HepG2 (cell line): ENCODE results near the gene PLCB4. TPM values are rescaled to one million over a fixed set of nuclear protein-coding genes. Genes with fewer than 3 reads are reported as not detected.
A peak's percentile ranks its signal among the peaks of the same experiment; 100 is the strongest.

Experiments used
- ATAC-seq: fragments of 200-7000 bp; cut with Tn5 transposase; 3 replicates; pipeline ENCODE4 v1.9.1; 2020; ENCODE audit warnings: mild to moderate bottlenecking, moderate library complexity
- BruUV-seq: library from RNA; stranded (reverse); fragments of 400-500 nt; replicated peaks from 2 replicates; lab custom pipeline; 2021; lab: Mats Ljungman, UMichigan
- CTCF ChIA-PET: fragments of 300-600 bp; formaldehyde crosslinking; extraction: SDS; loops from one replicate; lab custom pipeline; 2021; ENCODE audit warnings: low total read pairs, inconsistent platforms, low intra/inter-chr PET ratio; lab: Yijun Ruan, JAX
- POLR2A ChIA-PET: fragments of 350-600 bp; sonication (Branson Sonifier 250); formaldehyde crosslinking; loops from one replicate; lab custom pipeline; 2020; ENCODE audit warnings: antibody characterized with exemption, inconsistent platforms; lab: Yijun Ruan, JAX
- DNase-seq: peaks from one replicate; pipeline ENCODE4 v3.0.0-alpha.2; 2015; ENCODE audit warnings: low spot score
- FAIRE-seq: peaks from 3 replicates; lab custom pipeline; 2011; peaks lifted over from hg19 to GRCh38; lab: Jason Lieb, UNC
- H2AFZ ChIP-seq: one replicate; pipeline ENCODE4 v1.6.1; 2011; ENCODE audit warnings: low read length, inconsistent platforms
- H3K27ac ChIP-seq: fragments of 300-600 bp; 3 replicates; pipeline ENCODE4 v1.8.0; 2011; ENCODE audit warnings: mixed run types, mild to moderate bottlenecking, mixed read lengths, low read length, inconsistent platforms; ENCODE audit not compliant: insufficient read depth; ENCODE audit errors: extremely low read length
- H3K27me3 ChIP-seq, 2 experiments: fragments of 200-600 bp in 1 of 2; 2 replicates in 1 of 2; 3 replicates in 1 of 2; pipeline versions ENCODE4 v1.6.0 to v1.8.0; 2011; ENCODE audit warnings: low read length in 2 of 2, mild to moderate bottlenecking in 2 of 2, moderate library complexity in 2 of 2, inconsistent platforms in 1 of 2; ENCODE audit not compliant: insufficient read depth in 2 of 2, control insufficient read depth in 1 of 2
- H3K36me3 ChIP-seq, 2 experiments: fragments of 200-600 bp in 1 of 2; replicated peaks in 1 of 2; 2 replicates in 1 of 2; 3 replicates in 1 of 2; pipeline versions ENCODE4 v1.5.1 to v1.8.0; 2011; ENCODE audit warnings: low read length in 2 of 2, inconsistent platforms in 1 of 2; ENCODE audit not compliant: insufficient read depth in 2 of 2, control insufficient read depth in 1 of 2
- H3K4me1 ChIP-seq: 2 replicates; pipeline ENCODE4 v1.5.1; 2012; ENCODE audit warnings: low read length, inconsistent platforms; ENCODE audit not compliant: insufficient read depth
- H3K4me2 ChIP-seq: 2 replicates; pipeline ENCODE4 v1.6.0; 2011; ENCODE audit warnings: low read depth, low read length, inconsistent platforms
- H3K4me3 ChIP-seq, 3 experiments: fragments of 200-600 bp in 1 of 3; sonication (generic), shearing (Covaris generic) in 1 of 3; replicated peaks in 1 of 3; 2 replicates each; pipeline ENCODE4 v1.5.1; 2011 to 2016; ENCODE audit warnings: low read length in 3 of 3, inconsistent platforms in 2 of 3, low read depth in 2 of 3, mild to moderate bottlenecking in 2 of 3, control low read depth in 1 of 3, mixed read lengths in 1 of 3; ENCODE audit not compliant: insufficient read depth in 1 of 3
- H3K79me2 ChIP-seq: one replicate; pipeline ENCODE4 v1.6.1; 2011; ENCODE audit warnings: low read length, inconsistent platforms; ENCODE audit not compliant: insufficient read depth
- H3K9ac ChIP-seq: 2 replicates; pipeline ENCODE4 v1.6.0; 2011; ENCODE audit warnings: mild to moderate bottlenecking, low read depth, low read length, inconsistent platforms; ENCODE audit not compliant: insufficient read depth
- H3K9me3 ChIP-seq: 2 replicates; pipeline ENCODE4 v1.5.1; 2012; ENCODE audit warnings: mild to moderate bottlenecking, low read length
- H4K20me1 ChIP-seq: 2 replicates; pipeline ENCODE4 v1.6.0; 2011; ENCODE audit warnings: inconsistent platforms, mild to moderate bottlenecking, low read length, moderate library complexity; ENCODE audit not compliant: insufficient read depth
- E2F1 ChIP-seq: sonication (generic); formaldehyde crosslinking; IDR thresholded peaks from 2 replicates; pipeline ENCODE4 v1.5.0; 2020; ENCODE audit warnings: missing genetic modification reagents
- FOSL2 ChIP-seq: sonication (generic); formaldehyde crosslinking; IDR thresholded peaks from 2 replicates; pipeline ENCODE4 v1.4.0; 2020; ENCODE audit warnings: missing genetic modification reagents
- FOXA3 ChIP-seq: IDR thresholded peaks from 2 replicates; pipeline ENCODE4 v1.6.1; 2016; ENCODE audit warnings: missing genetic modification reagents, missing compliant biosample characterization
- GZF1 ChIP-seq: sonication (generic); formaldehyde crosslinking; IDR thresholded peaks from 2 replicates; pipeline ENCODE4 v1.5.1; 2020; ENCODE audit warnings: mild to moderate bottlenecking, missing genetic modification reagents
- HCFC1 ChIP-seq: fragments of 150-350 bp; IDR thresholded peaks from 2 replicates; pipeline ENCODE4 v1.6.1; 2014; ENCODE audit warnings: low read depth, low read length
- HNF4A ChIP-seq: sonication (generic); formaldehyde crosslinking; IDR thresholded peaks from 2 replicates; pipeline ENCODE4 v1.4.0; 2020; ENCODE audit warnings: missing genetic modification reagents
- TARDBP ChIP-seq: sonication (generic); formaldehyde crosslinking; IDR thresholded peaks from 2 replicates; pipeline ENCODE4 v1.8.0; 2022; ENCODE audit warnings: mild to moderate bottlenecking, missing genetic modification reagents
- XBP1 ChIP-seq: sonication (generic); formaldehyde crosslinking; IDR thresholded peaks from 2 replicates; pipeline ENCODE4 v1.5.0; 2020; ENCODE audit warnings: missing genetic modification reagents
- WGBS: methylation state at CpG from one replicate; pipeline ENCODE4 v1.1.6; 2017; ENCODE audit warnings: low lambda C conversion rate; 5-methylcytosine and 5-hydroxymethylcytosine counted together
- in situ Hi-C: cut with HindIII; loops from 2 replicates; pipeline ENCODE4 v1.10.0; 2017; ENCODE audit warnings: low pct_unique_long_range_greater_than_20kb; ENCODE audit not compliant: extremely low pct_ligation_motif_present
- intact Hi-C: fragments of 100-400 bp; cut with micrococcal nuclease; formaldehyde crosslinking; loops from one replicate; pipeline ENCODE4 v1.10.0; 2022; ENCODE audit not compliant: unreplicated experiment
- polyA plus RNA-seq, 8 experiments: library from polyadenylated mRNA; depleted of rRNA in 3 of 8; stranded (reverse) in 7 of 8; unstranded in 1 of 8; fragments of >200 nt; fragmentation: Illumina TruSeq in 4 of 8; extraction: Trizol in 4 of 8; gene quantifications; 2 replicates each; pipeline versions ENCODE4 v1.2.1 to v1.2.3, GENCODE V29; 2011 to 2016; ENCODE audit warnings: low read depth in 4 of 8, missing spikeins in 1 of 8, mixed read lengths in 1 of 8; ENCODE audit not compliant: insufficient read depth in 1 of 8
- total RNA-seq, 5 experiments: library from RNA; depleted of rRNA; stranded (reverse); fragments of >200 nt; fragmentation: Illumina TruSeq; extraction: Trizol; gene quantifications; 2 replicates each; pipeline ENCODE4 v1.2.3, GENCODE V29; 2016; ENCODE audit warnings: low read depth in 1 of 5
- TF ChIP-seq, protein P1 (sequence below): sonication (generic); formaldehyde crosslinking; IDR thresholded peaks from 2 replicates; pipeline ENCODE4 v1.4.0; 2020; ENCODE audit warnings: missing genetic modification reagents
- TF ChIP-seq, protein P2 (sequence below): sonication (generic); formaldehyde crosslinking; IDR thresholded peaks from 2 replicates; pipeline ENCODE4 v1.8.0; 2022; ENCODE audit warnings: missing genetic modification reagents, mild to moderate bottlenecking, moderate library complexity, borderline replicate concordance

Gene PLCB4
- total and polyA plus RNA-seq, 2 of the 13 experiments (the other 11 are each of a cell fraction or from before 2014, with no cell fraction given): 0.01 TPM; not detected in 1

DNA sequence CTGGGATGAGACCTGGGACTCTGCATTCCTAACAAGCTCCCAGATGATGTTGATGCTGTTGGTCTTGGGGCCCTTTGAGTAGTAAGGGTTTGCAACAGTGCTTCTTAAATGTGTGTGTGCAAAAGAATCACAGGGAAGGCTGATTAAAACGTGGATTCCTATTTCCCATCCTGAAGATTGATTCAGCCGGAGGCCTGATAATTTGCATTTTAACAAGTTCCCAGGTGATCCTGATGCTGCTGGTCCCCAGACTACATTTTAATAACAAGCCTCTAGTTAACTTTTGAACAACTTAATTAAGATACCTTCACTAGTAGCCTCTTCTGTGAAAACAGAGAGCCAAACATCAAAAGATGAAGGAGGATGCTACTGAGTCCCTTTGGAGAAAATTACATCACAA, 289.1 kb downstream of the PLCB4 start:
- no peaks in the 10 kb centered on the region for H4K20me1 ChIP-seq
- H3K4me1 ChIP-seq: peaks cover 11% of the 10 kb centered on the region
- CTCF ChIA-PET: no interaction called here
- 28% methylated on average over 2 of the region's 2 CpGs for WGBS
- no TSS peak for BruUV-seq
- peaks cover 0 to 3% of the 10 kb centered on the region in 2 experiments; a peak in 1 of 5 replicates for H3K27me3 ChIP-seq
- in situ Hi-C loops: loop anchor here (10.0 kb wide), 1 partner anchor 503 kb away; no protein-coding TSS in a partner anchor
- no peaks in the 10 kb centered on the region for H3K36me3 ChIP-seq
- TF ChIP-seq GZF1 (CRISPR knock-in tag) (no peak), E2F1 (CRISPR knock-in tag) (no peak)
- TF ChIP-seq, all 625 proteins: peak for 0
- no peak for ATAC-seq
- no peak overlapping the region for H3K27ac ChIP-seq
- no peak overlapping the region for H3K4me2 ChIP-seq
- H3K4me3 ChIP-seq: no peak overlapping the region
- POLR2A ChIA-PET: no interaction called here
- H3K9me3 ChIP-seq: no peaks in the 10 kb centered on the region
- no peak overlapping the region for H3K9ac ChIP-seq
- intact Hi-C loops: no loop called here
- H3K79me2 ChIP-seq: no peaks in the 10 kb centered on the region
- no peak overlapping the region for H2AFZ ChIP-seq
- no peak for DNase-seq
- FAIRE-seq: no peak

GRCh38 chr20:9359561-9360308, 290.8 kb downstream of the PLCB4 start:
- Histone ChIP-seq H3K4me3 (peak overlapping the region in 1 of 3 experiments; percentile 31; a peak in 2 of 6 replicates), H3K27me3 (peaks cover 0 to 3% of the 10 kb centered on the region in 2 experiments; a peak in 1 of 5 replicates), H2AFZ (no peak overlapping the region), H4K20me1 (no peaks in the 10 kb centered on the region), H3K79me2 (no peaks in the 10 kb centered on the region), H3K4me2 (peak overlapping the region; percentile 56), H3K4me1 (peaks cover 11% of the 10 kb centered on the region), H3K27ac (no peak overlapping the region), H3K36me3 (no peaks in the 10 kb centered on the region), H3K9me3 (no peaks in the 10 kb centered on the region), H3K9ac (no peak overlapping the region)
- ChIA-PET CTCF (interaction anchor here (1.6 to 2.2 kb wide), 5 partner anchors 144 to 608 kb away, joined by 8 to 23 read pairs (median 14); no protein-coding TSS in a partner anchor), POLR2A (no interaction called here)
- peak; percentile 67 for DNase-seq
- BruUV-seq: no TSS peak
- intact Hi-C loops: loop anchor here (1.0 kb wide), 5 partner anchors 144 to 608 kb away; no protein-coding TSS in a partner anchor
- 13% methylated on average over 14 of the region's 14 CpGs for WGBS
- peak; percentile 80 for FAIRE-seq
- peak; percentile 97 for ATAC-seq
- in situ Hi-C loops: loop anchor here (5.0 to 10.0 kb wide), 3 partner anchors 505 to 602 kb away; no protein-coding TSS in a partner anchor
- TF ChIP-seq FOSL2 (CRISPR knock-in tag): peak; percentile 21; the same call in 1 of the 2 replicates
- no peak for TF ChIP-seq FOXA3
- no peak for TF ChIP-seq HCFC1
- TF ChIP-seq, protein P1, sequence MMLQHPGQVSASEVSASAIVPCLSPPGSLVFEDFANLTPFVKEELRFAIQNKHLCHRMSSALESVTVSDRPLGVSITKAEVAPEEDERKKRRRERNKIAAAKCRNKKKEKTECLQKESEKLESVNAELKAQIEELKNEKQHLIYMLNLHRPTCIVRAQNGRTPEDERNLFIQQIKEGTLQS (CRISPR knock-in tag): no peak
- TF ChIP-seq, protein P2, sequence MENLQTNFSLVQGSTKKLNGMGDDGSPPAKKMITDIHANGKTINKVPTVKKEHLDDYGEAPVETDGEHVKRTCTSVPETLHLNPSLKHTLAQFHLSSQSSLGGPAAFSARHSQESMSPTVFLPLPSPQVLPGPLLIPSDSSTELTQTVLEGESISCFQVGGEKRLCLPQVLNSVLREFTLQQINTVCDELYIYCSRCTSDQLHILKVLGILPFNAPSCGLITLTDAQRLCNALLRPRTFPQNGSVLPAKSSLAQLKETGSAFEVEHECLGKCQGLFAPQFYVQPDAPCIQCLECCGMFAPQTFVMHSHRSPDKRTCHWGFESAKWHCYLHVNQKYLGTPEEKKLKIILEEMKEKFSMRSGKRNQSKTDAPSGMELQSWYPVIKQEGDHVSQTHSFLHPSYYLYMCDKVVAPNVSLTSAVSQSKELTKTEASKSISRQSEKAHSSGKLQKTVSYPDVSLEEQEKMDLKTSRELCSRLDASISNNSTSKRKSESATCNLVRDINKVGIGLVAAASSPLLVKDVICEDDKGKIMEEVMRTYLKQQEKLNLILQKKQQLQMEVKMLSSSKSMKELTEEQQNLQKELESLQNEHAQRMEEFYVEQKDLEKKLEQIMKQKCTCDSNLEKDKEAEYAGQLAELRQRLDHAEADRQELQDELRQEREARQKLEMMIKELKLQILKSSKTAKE (CRISPR knock-in tag): no peak
- 0 out of 2 replicates have a peak, but pooled peaks have one; percentile 1 for TF ChIP-seq HNF4A (CRISPR knock-in tag)
- no peak for TF ChIP-seq XBP1 (CRISPR knock-in tag)
- TF ChIP-seq TARDBP (CRISPR knock-in tag): peak; percentile 43; the same call in 1 of the 2 replicates
